Vagina (tissue), 2 donors: ENCODE data around the gene CFTR.

Experiments
- POLR2A ChIP-seq, 2 donors: fragments of 450-650 bp; IDR thresholded peaks; one replicate each; pipeline ENCODE4 v1.6.1; 2017; ENCODE audit warnings: antibody characterized with exemption in 2 of 2, mild to moderate bottlenecking in 2 of 2, moderate library complexity in 2 of 2
- POLR2AphosphoS5 ChIP-seq, 2 donors: sonication (generic); formaldehyde crosslinking; IDR thresholded peaks; one replicate each; pipeline ENCODE4 v1.9.0; 2017; ENCODE audit warnings: antibody characterized with exemption in 2 of 2, mild to moderate bottlenecking in 2 of 2, low read depth in 1 of 2; ENCODE audit not compliant: insufficient read depth in 1 of 2
- TF ChIP-seq, protein P1 (sequence below), 3 experiments: fragments of 450-650 bp in 2 of 3; fragments of 200-600 bp in 1 of 3; sonication (generic) in 1 of 3; IDR thresholded peaks; one replicate each; pipeline ENCODE4 v1.5.1; 2017 to 2019; ENCODE audit warnings: antibody characterized with exemption in 3 of 3, mild to moderate bottlenecking in 2 of 3, moderate library complexity in 2 of 3

DNA sequence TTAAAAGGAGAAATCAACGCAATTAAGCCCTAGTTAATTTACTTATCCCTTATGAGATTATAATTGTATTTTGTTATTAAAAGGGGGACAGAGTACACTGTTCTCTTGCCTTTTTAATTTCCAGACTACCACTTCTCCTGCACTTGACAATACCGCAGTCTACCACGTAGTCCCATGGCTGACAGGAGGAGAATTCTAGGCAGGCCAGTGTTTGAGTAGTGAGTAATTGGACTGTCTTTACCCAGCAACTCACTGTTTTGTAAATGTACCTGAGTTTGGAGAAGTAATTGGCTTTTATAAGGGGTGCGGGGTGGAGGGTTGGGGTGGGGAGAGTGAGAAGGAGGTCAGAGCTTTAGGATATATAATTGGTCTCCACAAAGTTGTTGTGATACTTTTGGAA, 85.4 kb downstream of the CFTR start:
- TF ChIP-seq, protein P1, sequence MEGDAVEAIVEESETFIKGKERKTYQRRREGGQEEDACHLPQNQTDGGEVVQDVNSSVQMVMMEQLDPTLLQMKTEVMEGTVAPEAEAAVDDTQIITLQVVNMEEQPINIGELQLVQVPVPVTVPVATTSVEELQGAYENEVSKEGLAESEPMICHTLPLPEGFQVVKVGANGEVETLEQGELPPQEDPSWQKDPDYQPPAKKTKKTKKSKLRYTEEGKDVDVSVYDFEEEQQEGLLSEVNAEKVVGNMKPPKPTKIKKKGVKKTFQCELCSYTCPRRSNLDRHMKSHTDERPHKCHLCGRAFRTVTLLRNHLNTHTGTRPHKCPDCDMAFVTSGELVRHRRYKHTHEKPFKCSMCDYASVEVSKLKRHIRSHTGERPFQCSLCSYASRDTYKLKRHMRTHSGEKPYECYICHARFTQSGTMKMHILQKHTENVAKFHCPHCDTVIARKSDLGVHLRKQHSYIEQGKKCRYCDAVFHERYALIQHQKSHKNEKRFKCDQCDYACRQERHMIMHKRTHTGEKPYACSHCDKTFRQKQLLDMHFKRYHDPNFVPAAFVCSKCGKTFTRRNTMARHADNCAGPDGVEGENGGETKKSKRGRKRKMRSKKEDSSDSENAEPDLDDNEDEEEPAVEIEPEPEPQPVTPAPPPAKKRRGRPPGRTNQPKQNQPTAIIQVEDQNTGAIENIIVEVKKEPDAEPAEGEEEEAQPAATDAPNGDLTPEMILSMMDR (IDR thresholded peaks at IDR 0.05), result no peak
- TF ChIP-seq POLR2AphosphoS5 (IDR thresholded peaks at IDR 0.05; ENCODE audit: insufficient read depth in 1 of 2, low read depth in 1 of 2) (no peak), POLR2A (IDR thresholded peaks at IDR 0.05) (no peak)
